ENCODE data around the gene MTNR1A.

GRCh38 chr4:186501554-186501953 lies 53.8 kb downstream of the MTNR1A start:
- TF ChIP-seq CTCF (IDR thresholded peaks at IDR 0.05) (no peak), POLR2A (IDR thresholded peaks at IDR 0.05) (no peak)

Data from thyroid gland (tissue), 4 donors.